ENCODE measurements around the gene NGFR.

NGFR gene

DNA sequence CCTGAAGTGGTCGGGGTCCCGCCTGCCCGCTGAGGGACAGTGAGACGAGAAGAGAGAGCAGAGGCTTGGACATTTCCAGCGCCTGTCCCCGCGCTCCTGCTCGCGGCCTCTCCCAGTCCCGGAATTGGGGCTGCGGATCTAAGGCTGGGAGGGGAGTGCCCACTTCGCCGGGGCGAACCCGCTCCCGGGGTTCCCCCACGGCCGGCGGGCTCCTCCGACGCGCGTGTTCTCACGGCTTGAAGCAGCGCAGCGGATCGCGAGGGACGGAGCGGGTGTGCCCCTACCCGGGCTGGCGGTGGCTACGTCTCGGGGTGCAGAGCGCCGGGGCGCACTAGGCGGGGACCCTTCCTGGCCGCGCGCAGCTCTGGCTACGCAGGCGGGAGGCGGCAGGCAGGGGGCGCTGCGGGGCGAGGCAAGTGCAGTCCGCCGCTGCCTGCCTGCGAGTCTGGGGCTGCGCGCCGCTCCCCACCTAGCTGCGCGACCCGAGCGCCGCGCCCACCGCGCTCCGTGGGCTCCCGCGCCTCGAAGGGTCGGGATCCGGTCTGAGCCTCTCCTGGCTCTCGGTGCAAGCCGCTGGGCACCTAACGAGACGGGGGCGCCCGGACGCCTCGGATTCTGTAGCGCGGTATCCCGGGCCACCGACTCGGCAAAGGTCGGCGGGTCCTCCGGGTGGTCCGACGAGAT, 1.2 kb downstream of the NGFR start:
- Histone ChIP-seq H4K20me1 (ENCODE audit: low read depth, low read length) (no peaks in the 10 kb centered on the region), H3K9me3 (ENCODE audit: insufficient read depth, low read length) (no peaks in the 10 kb centered on the region), H3F3A (ENCODE audit: insufficient read depth) (no peaks in the 10 kb centered on the region), H3K9ac (ENCODE audit: low read length) (peak overlapping the region; percentile 32; the same call in 1 of the 2 replicates), H3K27ac (ENCODE audit: low read depth, low read length) (no peak overlapping the region), H3K4me2 (ENCODE audit: low read depth, low read length, poor library complexity, severe bottlenecking) (peak overlapping the region; percentile 66), H3K9me2 (replicated peaks; ENCODE audit: insufficient read depth, low read length) (no peaks in the 10 kb centered on the region), H3K36me3 (ENCODE audit: low read length) (no peaks in the 10 kb centered on the region), H3K4me3 (ENCODE audit: insufficient read depth, low read length, poor library complexity, severe bottlenecking) (peak overlapping the region; percentile 46), H3K79me2 (ENCODE audit: insufficient read depth, low read length) (no peaks in the 10 kb centered on the region), H3K27me3 (ENCODE audit: low read length) (no peaks in the 10 kb centered on the region), H2AFZ (ENCODE audit: low read depth, low read length, severe bottlenecking) (no peak overlapping the region)
- TF ChIP-seq EZH2phosphoT487 (conservative IDR thresholded peaks at IDR 0.05; ENCODE audit: low read length) = no peak
- peak; percentile 60 for TF ChIP-seq CTCF (IDR thresholded peaks at IDR 0.05; ENCODE audit: insufficient read depth, low read length, poor library complexity, severe bottlenecking)

- peak overlapping the region; percentile 46 for H3K4me3 ChIP-seq (ENCODE audit: insufficient read depth, low read length, poor library complexity, severe bottlenecking)
- no peaks in the 10 kb centered on the region for H4K20me1 ChIP-seq (ENCODE audit: low read depth, low read length)
- no peak overlapping the region for H3K27ac ChIP-seq (ENCODE audit: low read depth, low read length)
- no peak overlapping the region for H2AFZ ChIP-seq (ENCODE audit: low read depth, low read length, severe bottlenecking)
- H3K9ac ChIP-seq (ENCODE audit: low read length) = peak overlapping the region; percentile 32; the same call in 1 of the 2 replicates
- no peaks in the 10 kb centered on the region for H3F3A ChIP-seq (ENCODE audit: insufficient read depth)
- no peaks in the 10 kb centered on the region for H3K27me3 ChIP-seq (ENCODE audit: low read length)
- no peak for TF ChIP-seq CTCF (IDR thresholded peaks at IDR 0.05; ENCODE audit: insufficient read depth, low read length, poor library complexity, severe bottlenecking)
- TF ChIP-seq EZH2phosphoT487 (conservative IDR thresholded peaks at IDR 0.05; ENCODE audit: low read length) = no peak; the same call in 1 of the 2 replicates
- no peaks in the 10 kb centered on the region for H3K36me3 ChIP-seq (ENCODE audit: low read length)
- peak overlapping the region; percentile 66 for H3K4me2 ChIP-seq (ENCODE audit: low read depth, low read length, poor library complexity, severe bottlenecking)
- H3K9me2 ChIP-seq (replicated peaks; ENCODE audit: insufficient read depth, low read length) = no peaks in the 10 kb centered on the region
- H3K9me3 ChIP-seq (ENCODE audit: insufficient read depth, low read length) = no peaks in the 10 kb centered on the region
- H3K79me2 ChIP-seq (ENCODE audit: insufficient read depth, low read length) = no peaks in the 10 kb centered on the region
Observed at GRCh38 chr17:49496867-49497147, 1.7 kb downstream of the NGFR start.

DNA sequence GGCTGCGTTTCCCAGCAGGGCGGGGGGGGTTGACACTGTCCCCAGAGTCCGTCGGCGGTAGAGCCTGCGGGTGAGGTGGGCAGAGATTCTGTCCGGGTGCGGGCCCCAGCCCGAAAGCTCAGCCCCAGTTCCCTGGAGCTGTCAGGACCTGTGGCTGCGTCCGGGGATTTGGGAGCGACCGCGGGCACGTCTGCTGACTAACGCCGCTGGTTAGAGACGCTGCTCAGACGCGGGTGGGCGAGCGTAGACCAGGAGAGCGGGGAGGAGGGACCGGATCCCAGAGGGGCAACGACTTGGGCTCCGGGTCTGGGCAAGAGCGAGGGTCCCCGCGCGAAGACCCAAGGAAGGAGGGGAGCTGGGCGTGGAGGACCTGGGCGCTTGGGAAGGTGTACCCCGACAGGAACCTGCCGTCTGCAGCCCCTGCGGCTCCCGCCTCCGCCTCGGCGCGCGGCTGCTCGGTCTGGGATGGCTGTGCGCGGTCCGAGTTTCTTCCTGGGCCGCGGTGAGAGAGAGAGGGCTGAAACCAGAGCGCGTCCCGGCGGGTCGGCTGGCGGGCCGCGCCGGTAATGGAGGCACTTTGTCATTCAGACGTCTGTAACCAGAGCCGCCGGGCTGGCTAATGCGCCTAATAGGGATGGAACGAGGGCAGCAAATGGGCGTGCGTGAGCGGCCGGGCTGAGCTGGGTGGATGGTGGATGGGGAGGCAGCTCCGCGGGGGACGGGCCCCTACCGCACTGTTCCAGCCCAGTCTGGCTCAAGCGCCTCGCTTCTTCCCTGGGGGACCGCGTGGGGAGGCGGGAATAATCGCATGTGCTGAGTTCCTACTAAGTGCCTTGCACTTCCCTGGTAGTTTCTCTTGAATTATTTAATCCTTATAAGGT, 2.3 kb downstream of the NGFR start:
- H4K20me1 ChIP-seq (ENCODE audit: low read depth, low read length) = no peaks in the 10 kb centered on the region
- no peak overlapping the region for H3K27ac ChIP-seq (ENCODE audit: low read depth, low read length)
- H3K9ac ChIP-seq (ENCODE audit: low read length) = no peak overlapping the region; the same call in 1 of the 2 replicates
- TF ChIP-seq EZH2phosphoT487 (conservative IDR thresholded peaks at IDR 0.05; ENCODE audit: low read length) (peak; percentile 52), CTCF (IDR thresholded peaks at IDR 0.05; ENCODE audit: insufficient read depth, low read length, poor library complexity, severe bottlenecking) (no peak)
- H3F3A ChIP-seq (ENCODE audit: insufficient read depth) = no peaks in the 10 kb centered on the region
- no peak overlapping the region for H3K4me3 ChIP-seq (ENCODE audit: insufficient read depth, low read length, poor library complexity, severe bottlenecking)
- H3K9me2 ChIP-seq (replicated peaks; ENCODE audit: insufficient read depth, low read length) = no peaks in the 10 kb centered on the region
- no peaks in the 10 kb centered on the region for H3K79me2 ChIP-seq (ENCODE audit: insufficient read depth, low read length)
- no peaks in the 10 kb centered on the region for H3K36me3 ChIP-seq (ENCODE audit: low read length)
- no peak overlapping the region for H2AFZ ChIP-seq (ENCODE audit: low read depth, low read length, severe bottlenecking)
- no peaks in the 10 kb centered on the region for H3K27me3 ChIP-seq (ENCODE audit: low read length)
- H3K9me3 ChIP-seq (ENCODE audit: insufficient read depth, low read length) = no peaks in the 10 kb centered on the region
- H3K4me2 ChIP-seq (ENCODE audit: low read depth, low read length, poor library complexity, severe bottlenecking) = peak overlapping the region; percentile 66
